HepG2 (cell line): ENCODE data around the gene MAGI1. TPM values are rescaled to one million over a fixed set of nuclear protein-coding genes. Genes with fewer than 3 reads are reported as not detected.

ENCODE experiments used
- ATF1 ChIP-seq: IDR thresholded peaks from 2 replicates; pipeline ENCODE4 v1.6.1; 2016; ENCODE audit warnings: mild to moderate bottlenecking, control low read depth
- CHD4 ChIP-seq: fragments of 200-600 bp; sonication (generic); IDR thresholded peaks from 2 replicates; pipeline ENCODE4 v1.7.0; 2017; ENCODE audit warnings: mild to moderate bottlenecking, low read length, borderline replicate concordance
- FOXA1 ChIP-seq, 2 experiments: fragments of 450-650 bp in 1 of 2; sonication (generic) in 1 of 2; formaldehyde crosslinking in 1 of 2; IDR thresholded peaks; 2 replicates each; pipeline versions ENCODE4 v1.4.0 to v1.6.1; 2016 to 2020; ENCODE audit warnings: missing genetic modification reagents in 1 of 2
- FOXJ3 ChIP-seq: sonication (generic); formaldehyde crosslinking; IDR thresholded peaks from 2 replicates; pipeline ENCODE4 v1.4.0; 2020; ENCODE audit warnings: missing genetic modification reagents, mild to moderate bottlenecking, borderline replicate concordance
- GZF1 ChIP-seq: sonication (generic); formaldehyde crosslinking; IDR thresholded peaks from 2 replicates; pipeline ENCODE4 v1.5.1; 2020; ENCODE audit warnings: mild to moderate bottlenecking, missing genetic modification reagents
- HMG20B ChIP-seq: conservative IDR thresholded peaks from 2 replicates; pipeline ENCODE4 v1.6.1; 2016; ENCODE audit warnings: missing genetic modification reagents, missing compliant biosample characterization
- MAFF ChIP-seq: IDR thresholded peaks from 2 replicates; pipeline ENCODE4 v1.6.1; 2011; ENCODE audit warnings: low read depth, low read length, improper control_type of control experiment
- MIER2 ChIP-seq: IDR thresholded peaks from 2 replicates; pipeline ENCODE4 v1.6.1; 2016; ENCODE audit warnings: missing biosample characterization, missing genetic modification reagents
- PCBP1 ChIP-seq: fragments of 200-400 bp; formaldehyde crosslinking; IDR thresholded peaks from 2 replicates; pipeline ENCODE4 v1.6.1; 2017; ENCODE audit warnings: mild to moderate bottlenecking, low read depth, low read length, borderline replicate concordance
- RFX1 ChIP-seq: fragments of 450-650 bp; IDR thresholded peaks from 2 replicates; pipeline ENCODE4 v1.6.1; 2017
- RFX3 ChIP-seq: IDR thresholded peaks from 2 replicates; pipeline ENCODE4 v1.6.1; 2016; ENCODE audit warnings: missing biosample characterization, missing genetic modification reagents
- RORA ChIP-seq: sonication (generic); formaldehyde crosslinking; IDR thresholded peaks from 2 replicates; pipeline ENCODE4 v1.5.0; 2020; ENCODE audit warnings: mild to moderate bottlenecking, missing genetic modification reagents, moderate library complexity
- SKI ChIP-seq: fragments of 450-650 bp; IDR thresholded peaks from one replicate; pipeline ENCODE4 v1.6.1; 2018; ENCODE audit warnings: mild to moderate bottlenecking; ENCODE audit not compliant: partially characterized antibody
- TARDBP ChIP-seq: sonication (generic); formaldehyde crosslinking; IDR thresholded peaks from 2 replicates; pipeline ENCODE4 v1.8.0; 2022; ENCODE audit warnings: mild to moderate bottlenecking, missing genetic modification reagents
- ZNF138 ChIP-seq: sonication (generic); formaldehyde crosslinking; IDR thresholded peaks from 2 replicates; pipeline ENCODE4 v1.5.0; 2020; ENCODE audit warnings: mild to moderate bottlenecking, low read depth, missing genetic modification reagents
- ZNF296 ChIP-seq: sonication (generic); formaldehyde crosslinking; conservative IDR thresholded peaks from 2 replicates; pipeline ENCODE4 v1.5.0; 2020; ENCODE audit warnings: mild to moderate bottlenecking, missing genetic modification reagents
- ZNF337 ChIP-seq: sonication (generic); formaldehyde crosslinking; IDR thresholded peaks from 2 replicates; pipeline ENCODE4 v1.5.1; 2020; ENCODE audit warnings: missing genetic modification reagents, low read depth, mild to moderate bottlenecking, borderline replicate concordance
- ZNF468 ChIP-seq: sonication (generic); formaldehyde crosslinking; IDR thresholded peaks from 2 replicates; pipeline ENCODE4 v1.8.0; 2022; ENCODE audit warnings: mild to moderate bottlenecking, moderate library complexity, missing genetic modification reagents
- ZNF550 ChIP-seq: sonication (generic); formaldehyde crosslinking; IDR thresholded peaks from 2 replicates; pipeline ENCODE4 v1.4.0; 2020; ENCODE audit warnings: mild to moderate bottlenecking, missing genetic modification reagents, borderline replicate concordance
- ZNF619 ChIP-seq: sonication (generic); formaldehyde crosslinking; IDR thresholded peaks from 2 replicates; pipeline ENCODE4 v1.4.0; 2020; ENCODE audit warnings: mild to moderate bottlenecking, missing genetic modification reagents
- ZNF772 ChIP-seq: sonication (generic); formaldehyde crosslinking; IDR thresholded peaks from 2 replicates; pipeline ENCODE4 v1.5.0; 2020; ENCODE audit warnings: mild to moderate bottlenecking, missing genetic modification reagents
- polyA plus RNA-seq, 8 experiments: library from polyadenylated mRNA; depleted of rRNA in 3 of 8; stranded (reverse) in 7 of 8; unstranded in 1 of 8; fragments of >200 nt; fragmentation: Illumina TruSeq in 4 of 8; extraction: Trizol in 4 of 8; gene quantifications; 2 replicates each; pipeline versions ENCODE4 v1.2.1 to v1.2.3, GENCODE V29; 2011 to 2016; ENCODE audit warnings: low read depth in 4 of 8, missing spikeins in 1 of 8, mixed read lengths in 1 of 8; ENCODE audit not compliant: insufficient read depth in 1 of 8
- total RNA-seq, 5 experiments: library from RNA; depleted of rRNA; stranded (reverse); fragments of >200 nt; fragmentation: Illumina TruSeq; extraction: Trizol; gene quantifications; 2 replicates each; pipeline ENCODE4 v1.2.3, GENCODE V29; 2016; ENCODE audit warnings: low read depth in 1 of 5
- TF ChIP-seq, protein P1 (sequence below): sonication (generic); formaldehyde crosslinking; IDR thresholded peaks from 2 replicates; pipeline ENCODE4 v1.4.0; 2020; ENCODE audit warnings: missing genetic modification reagents
- TF ChIP-seq, protein P2 (sequence below): sonication (generic); formaldehyde crosslinking; IDR thresholded peaks from 2 replicates; pipeline ENCODE4 v1.4.0; 2020; ENCODE audit warnings: mild to moderate bottlenecking, missing genetic modification reagents
- TF ChIP-seq, protein P3 (sequence below): sonication (generic); formaldehyde crosslinking; IDR thresholded peaks from 2 replicates; pipeline ENCODE4 v1.4.0; 2020; ENCODE audit warnings: missing genetic modification reagents, borderline replicate concordance
- TF ChIP-seq, protein P4 (sequence below): sonication (generic); formaldehyde crosslinking; IDR thresholded peaks from 2 replicates; pipeline ENCODE4 v1.4.0; 2020; ENCODE audit warnings: mild to moderate bottlenecking, missing genetic modification reagents

The MAGI1 gene
- total and polyA plus RNA-seq, 2 of the 13 experiments (the other 11 are each of a cell fraction or from before 2014, with no cell fraction given), result 22.2 to 26.0 TPM

DNA sequence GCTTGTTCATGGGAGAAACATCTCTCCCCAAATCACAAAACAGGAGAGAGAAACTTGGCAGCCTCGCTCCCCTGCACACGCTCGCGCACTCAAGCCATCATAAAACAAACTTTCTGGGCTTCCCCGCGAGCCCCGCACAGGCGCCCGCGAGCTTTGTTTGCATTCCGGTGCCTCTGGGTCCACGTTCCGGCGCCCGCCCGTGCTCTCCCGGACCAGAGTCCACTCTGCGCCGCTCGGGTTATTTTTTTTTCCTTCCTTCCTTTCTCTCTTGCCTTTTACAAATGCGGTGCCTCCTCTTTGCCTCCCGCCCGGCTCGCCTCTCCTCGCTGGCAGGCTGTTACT lies 363 bp downstream of the MAGI1 start (continued):
- TF ChIP-seq SKI (peak; percentile 22), MIER2 (CRISPR knock-in tag) (no peak), FOXA1 (IDR thresholded peaks at IDR 0.05) (no peak), FOXA1 (CRISPR knock-in tag; IDR thresholded peaks at IDR 0.05) (peak; percentile 32; the same call in 1 of the 2 replicates), MAFF (no peak), ZNF296 (CRISPR knock-in tag) (no peak), RORA (no peak), CHD4 (no peak), RFX3 (no peak), ZNF550 (no peak), ATF1 (CRISPR knock-in tag) (no peak), TARDBP (CRISPR knock-in tag) (no peak), ZNF468 (CRISPR knock-in tag) (no peak), ZNF337 (no peak), ZNF138 (CRISPR knock-in tag) (no peak), GZF1 (CRISPR knock-in tag) (no peak), ZNF619 (no peak), RFX1 (no peak), ZNF772 (CRISPR knock-in tag) (no peak), HMG20B (CRISPR knock-in tag) (no peak), FOXJ3 (CRISPR knock-in tag) (peak; percentile 76; the same call in 1 of the 2 replicates), PCBP1 (no peak)
- TF ChIP-seq, protein P1, sequence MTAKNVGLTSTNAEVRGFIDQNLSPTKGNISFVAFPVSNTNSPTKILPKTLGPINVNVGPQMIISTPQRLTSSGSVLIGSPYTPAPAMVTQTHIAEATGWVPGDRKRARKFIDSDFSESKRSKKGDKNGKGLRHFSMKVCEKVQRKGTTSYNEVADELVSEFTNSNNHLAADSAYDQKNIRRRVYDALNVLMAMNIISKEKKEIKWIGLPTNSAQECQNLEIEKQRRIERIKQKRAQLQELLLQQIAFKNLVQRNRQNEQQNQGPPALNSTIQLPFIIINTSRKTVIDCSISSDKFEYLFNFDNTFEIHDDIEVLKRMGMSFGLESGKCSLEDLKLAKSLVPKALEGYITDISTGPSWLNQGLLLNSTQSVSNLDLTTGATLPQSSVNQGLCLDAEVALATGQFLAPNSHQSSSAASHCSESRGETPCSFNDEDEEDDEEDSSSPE (CRISPR knock-in tag), result peak; percentile 55
- TF ChIP-seq, protein P2, sequence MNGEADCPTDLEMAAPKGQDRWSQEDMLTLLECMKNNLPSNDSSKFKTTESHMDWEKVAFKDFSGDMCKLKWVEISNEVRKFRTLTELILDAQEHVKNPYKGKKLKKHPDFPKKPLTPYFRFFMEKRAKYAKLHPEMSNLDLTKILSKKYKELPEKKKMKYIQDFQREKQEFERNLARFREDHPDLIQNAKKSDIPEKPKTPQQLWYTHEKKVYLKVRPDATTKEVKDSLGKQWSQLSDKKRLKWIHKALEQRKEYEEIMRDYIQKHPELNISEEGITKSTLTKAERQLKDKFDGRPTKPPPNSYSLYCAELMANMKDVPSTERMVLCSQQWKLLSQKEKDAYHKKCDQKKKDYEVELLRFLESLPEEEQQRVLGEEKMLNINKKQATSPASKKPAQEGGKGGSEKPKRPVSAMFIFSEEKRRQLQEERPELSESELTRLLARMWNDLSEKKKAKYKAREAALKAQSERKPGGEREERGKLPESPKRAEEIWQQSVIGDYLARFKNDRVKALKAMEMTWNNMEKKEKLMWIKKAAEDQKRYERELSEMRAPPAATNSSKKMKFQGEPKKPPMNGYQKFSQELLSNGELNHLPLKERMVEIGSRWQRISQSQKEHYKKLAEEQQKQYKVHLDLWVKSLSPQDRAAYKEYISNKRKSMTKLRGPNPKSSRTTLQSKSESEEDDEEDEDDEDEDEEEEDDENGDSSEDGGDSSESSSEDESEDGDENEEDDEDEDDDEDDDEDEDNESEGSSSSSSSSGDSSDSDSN (CRISPR knock-in tag), result peak; percentile 43; the same call in 1 of the 2 replicates
- TF ChIP-seq, protein P3, sequence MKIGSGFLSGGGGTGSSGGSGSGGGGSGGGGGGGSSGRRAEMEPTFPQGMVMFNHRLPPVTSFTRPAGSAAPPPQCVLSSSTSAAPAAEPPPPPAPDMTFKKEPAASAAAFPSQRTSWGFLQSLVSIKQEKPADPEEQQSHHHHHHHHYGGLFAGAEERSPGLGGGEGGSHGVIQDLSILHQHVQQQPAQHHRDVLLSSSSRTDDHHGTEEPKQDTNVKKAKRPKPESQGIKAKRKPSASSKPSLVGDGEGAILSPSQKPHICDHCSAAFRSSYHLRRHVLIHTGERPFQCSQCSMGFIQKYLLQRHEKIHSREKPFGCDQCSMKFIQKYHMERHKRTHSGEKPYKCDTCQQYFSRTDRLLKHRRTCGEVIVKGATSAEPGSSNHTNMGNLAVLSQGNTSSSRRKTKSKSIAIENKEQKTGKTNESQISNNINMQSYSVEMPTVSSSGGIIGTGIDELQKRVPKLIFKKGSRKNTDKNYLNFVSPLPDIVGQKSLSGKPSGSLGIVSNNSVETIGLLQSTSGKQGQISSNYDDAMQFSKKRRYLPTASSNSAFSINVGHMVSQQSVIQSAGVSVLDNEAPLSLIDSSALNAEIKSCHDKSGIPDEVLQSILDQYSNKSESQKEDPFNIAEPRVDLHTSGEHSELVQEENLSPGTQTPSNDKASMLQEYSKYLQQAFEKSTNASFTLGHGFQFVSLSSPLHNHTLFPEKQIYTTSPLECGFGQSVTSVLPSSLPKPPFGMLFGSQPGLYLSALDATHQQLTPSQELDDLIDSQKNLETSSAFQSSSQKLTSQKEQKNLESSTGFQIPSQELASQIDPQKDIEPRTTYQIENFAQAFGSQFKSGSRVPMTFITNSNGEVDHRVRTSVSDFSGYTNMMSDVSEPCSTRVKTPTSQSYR, result no peak
- TF ChIP-seq, protein P4, sequence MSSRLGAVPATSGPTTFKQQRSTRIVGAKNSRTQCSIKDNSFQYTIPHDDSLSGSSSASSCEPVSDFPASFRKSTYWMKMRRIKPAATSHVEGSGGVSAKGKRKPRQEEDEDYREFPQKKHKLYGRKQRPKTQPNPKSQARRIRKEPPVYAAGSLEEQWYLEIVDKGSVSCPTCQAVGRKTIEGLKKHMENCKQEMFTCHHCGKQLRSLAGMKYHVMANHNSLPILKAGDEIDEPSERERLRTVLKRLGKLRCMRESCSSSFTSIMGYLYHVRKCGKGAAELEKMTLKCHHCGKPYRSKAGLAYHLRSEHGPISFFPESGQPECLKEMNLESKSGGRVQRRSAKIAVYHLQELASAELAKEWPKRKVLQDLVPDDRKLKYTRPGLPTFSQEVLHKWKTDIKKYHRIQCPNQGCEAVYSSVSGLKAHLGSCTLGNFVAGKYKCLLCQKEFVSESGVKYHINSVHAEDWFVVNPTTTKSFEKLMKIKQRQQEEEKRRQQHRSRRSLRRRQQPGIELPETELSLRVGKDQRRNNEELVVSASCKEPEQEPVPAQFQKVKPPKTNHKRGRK (CRISPR knock-in tag), result no peak
